GM21526 (cell line): ENCODE measurements around the gene LRPPRC.
"Not testable (repeated sequence)": the region's sequence is repeated elsewhere in the genome, so short reads cannot be mapped to it uniquely, and the experiment has no call there.

ENCODE experiments used
- ATAC-seq: cut with Tn5 transposase; IDR thresholded peaks from one replicate; pipeline ENCODE4 v1.9.1; 2021; ENCODE audit warnings: moderate library complexity; ENCODE audit not compliant: unreplicated experiment, low FRiP score

The LRPPRC gene

GRCh38 chr2:43925431-43925830, 70.4 kb downstream of the LRPPRC start:
- no peak for ATAC-seq

- no peak for ATAC-seq
Measured at GRCh38 chr2:43924463-43924862, 71.3 kb downstream of the LRPPRC start.

- not testable (repeated sequence) for ATAC-seq
Measured at GRCh38 chr2:43911136-43911790, 84.5 kb downstream of the LRPPRC start.

- no peak for ATAC-seq
Measured at GRCh38 chr2:43906448-43907109, 89.2 kb downstream of the LRPPRC start.

- no peak for ATAC-seq
Measured at GRCh38 chr2:43905871-43906270, 89.9 kb downstream of the LRPPRC start.

GRCh38 chr2:43905371-43905803, 90.4 kb downstream of the LRPPRC start:
- ATAC-seq, result no peak

- no peak for ATAC-seq
Measured at GRCh38 chr2:43899589-43899988, 96.2 kb downstream of the LRPPRC start.

- ATAC-seq, result no peak
Measured at GRCh38 chr2:43898838-43899346, 96.9 kb downstream of the LRPPRC start.

- ATAC-seq, result no peak
Measured at GRCh38 chr2:43898134-43898837, 97.5 kb downstream of the LRPPRC start.

GRCh38 chr2:43897492-43897891, 98.3 kb downstream of the LRPPRC start:
- no peak for ATAC-seq

GRCh38 chr2:43896906-43897305, 98.9 kb downstream of the LRPPRC start:
- ATAC-seq, result no peak

- no peak for ATAC-seq
Measured at GRCh38 chr2:43894743-43895142, 101.0 kb downstream of the LRPPRC start.

GRCh38 chr2:43890855-43891254, 104.9 kb downstream of the LRPPRC start:
- no peak for ATAC-seq

GRCh38 chr2:43889416-43889815, 106.4 kb downstream of the LRPPRC start:
- no peak for ATAC-seq

GRCh38 chr2:43887176-43887575, 108.6 kb downstream of the LRPPRC start:
- no peak for ATAC-seq

GRCh38 chr2:43885132-43885632, 110.6 kb downstream of the LRPPRC start:
- ATAC-seq, result no peak

- no peak for ATAC-seq
Measured at GRCh38 chr2:43884689-43885088, 111.1 kb downstream of the LRPPRC start.

GRCh38 chr2:43882312-43882711, 113.5 kb downstream of the LRPPRC start:
- no peak for ATAC-seq

GRCh38 chr2:43880952-43881351, 114.8 kb downstream of the LRPPRC start:
- ATAC-seq, result no peak

- ATAC-seq, result no peak
Measured at GRCh38 chr2:43880471-43880870, 115.3 kb downstream of the LRPPRC start.

- no peak for ATAC-seq
Measured at GRCh38 chr2:43879261-43879660, 116.5 kb downstream of the LRPPRC start.
